SH-SY5Y (cell line): ENCODE measurements around the gene DLGAP3.

Source experiments
- GATA2 ChIP-seq: IDR thresholded peaks from 2 replicates; pipeline ENCODE4 v1.6.1; 2011; ENCODE audit warnings: mild to moderate bottlenecking, low read depth, low read length
- GATA3 ChIP-seq: IDR thresholded peaks from 2 replicates; pipeline ENCODE4 v1.6.1; 2011; ENCODE audit warnings: low read depth, mild to moderate bottlenecking, low read length, moderate library complexity

- TF ChIP-seq GATA2 (no peak), GATA3 (no peak)
Measured at GRCh38 chr1:34856697-34857096, 72.8 kb downstream of the DLGAP3 start.
